IMR-90 (cell line): ENCODE results near the gene RPS6KA5. TPM values are rescaled to one million over a fixed set of nuclear protein-coding genes. Genes with fewer than 3 reads are reported as not detected.

ENCODE experiments used
- ATAC-seq: fragments of 200-7000 bp; cut with Tn5 transposase; 2 replicates; pipeline ENCODE4 v1.9.1; 2020; ENCODE audit warnings: low read depth, mild to moderate bottlenecking, moderate library complexity
- BruUV-seq: library from RNA; stranded (reverse); fragments of 400-500 nt; replicated peaks from 2 replicates; lab custom pipeline; 2021; lab: Mats Ljungman, UMichigan
- CTCF ChIA-PET: fragments of 300-600 bp; formaldehyde crosslinking; extraction: SDS; loops from one replicate; lab custom pipeline; 2021; ENCODE audit warnings: antibody characterized with exemption; lab: Yijun Ruan, JAX
- POLR2A ChIA-PET: fragments of 300-600 bp; sonication (Branson Sonifier 250); formaldehyde crosslinking; loops from one replicate; lab custom pipeline; 2022; ENCODE audit warnings: antibody characterized with exemption; ENCODE audit not compliant: unreplicated experiment; lab: Charles Lee
- DNase-seq: peaks from one replicate; pipeline ENCODE4 v3.0.0; 2013
- H2AFZ ChIP-seq: replicated peaks from 2 replicates; pipeline ENCODE3; 2013; ENCODE audit warnings: low read length, mild to moderate bottlenecking; ENCODE audit not compliant: poor library complexity
- H2AK5ac ChIP-seq: 2 replicates; pipeline ENCODE4 v1.6.1; 2013; ENCODE audit warnings: low read depth, low read length, inconsistent platforms
- H2AK9ac ChIP-seq: replicated peaks from 2 replicates; pipeline ENCODE3; 2013; ENCODE audit warnings: mild to moderate bottlenecking, low read depth, low read length, moderate library complexity; ENCODE audit not compliant: poor library complexity
- H2BK120ac ChIP-seq: 2 replicates; pipeline ENCODE4 v1.6.1; 2013; ENCODE audit warnings: low read depth, low read length, inconsistent platforms
- H2BK15ac ChIP-seq: 3 replicates; pipeline ENCODE4 v1.6.1; 2013; ENCODE audit warnings: low read depth, low read length, inconsistent platforms
- H2BK20ac ChIP-seq: 2 replicates; pipeline ENCODE4 v1.6.1; 2013; ENCODE audit warnings: low read depth, mild to moderate bottlenecking, inconsistent platforms, low read length, moderate library complexity
- H2BK5ac ChIP-seq: 2 replicates; pipeline ENCODE4 v1.6.1; 2013; ENCODE audit warnings: mild to moderate bottlenecking, low read depth, low read length, inconsistent platforms; ENCODE audit not compliant: poor library complexity, severe bottlenecking
- H3K14ac ChIP-seq: replicated peaks from 2 replicates; pipeline ENCODE4 v1.6.1; 2013; ENCODE audit warnings: low read depth, low read length, inconsistent platforms
- H3K18ac ChIP-seq: 2 replicates; pipeline ENCODE4 v1.6.1; 2013; ENCODE audit warnings: low read depth, low read length, control low read depth
- H3K23ac ChIP-seq: 2 replicates; pipeline ENCODE4 v1.6.1; 2013; ENCODE audit warnings: low read depth, low read length, inconsistent platforms
- H3K27ac ChIP-seq: 2 replicates; pipeline ENCODE4 v1.5.1; 2013; ENCODE audit warnings: mild to moderate bottlenecking, control low read depth, low read length; ENCODE audit not compliant: insufficient read depth
- H3K27me3 ChIP-seq: 2 replicates; pipeline ENCODE4 v1.6.1; 2013; ENCODE audit warnings: low read length; ENCODE audit not compliant: control insufficient read depth, insufficient read depth
- H3K36me3 ChIP-seq: 2 replicates; pipeline ENCODE4 v1.6.1; 2013; ENCODE audit warnings: low read length, mixed read lengths; ENCODE audit not compliant: control insufficient read depth, insufficient read depth
- H3K4ac ChIP-seq: 2 replicates; pipeline ENCODE4 v1.6.1; 2013; ENCODE audit warnings: low read depth, low read length, inconsistent platforms
- H3K4me1 ChIP-seq: 2 replicates; pipeline ENCODE4 v1.6.1; 2013; ENCODE audit warnings: low read length, mixed read lengths; ENCODE audit not compliant: control insufficient read depth, insufficient read depth
- H3K4me2 ChIP-seq: 2 replicates; pipeline ENCODE4 v1.6.1; 2013; ENCODE audit warnings: low read depth, mild to moderate bottlenecking, control low read depth, low read length, moderate library complexity
- H3K4me3 ChIP-seq: 2 replicates; pipeline ENCODE4 v1.5.1; 2013; ENCODE audit warnings: low read depth, mild to moderate bottlenecking, control low read depth, low read length, moderate library complexity; ENCODE audit not compliant: insufficient read depth
- H3K56ac ChIP-seq: 2 replicates; pipeline ENCODE4 v1.6.1; 2013; ENCODE audit warnings: low read length, inconsistent platforms; ENCODE audit not compliant: insufficient read depth; ENCODE audit errors: extremely low read depth
- H3K79me1 ChIP-seq, 2 experiments: 2 replicates each; pipeline ENCODE4 v1.6.1; 2013; ENCODE audit warnings: low read length in 2 of 2, inconsistent platforms in 1 of 2, low read depth in 1 of 2
- H3K9ac ChIP-seq: 2 replicates; pipeline ENCODE4 v1.6.1; 2013; ENCODE audit warnings: low read depth, low read length, control low read depth
- H3K9me1 ChIP-seq: 2 replicates; pipeline ENCODE4 v1.6.1; 2013; ENCODE audit warnings: low read length, inconsistent platforms; ENCODE audit not compliant: insufficient read depth
- H3K9me3 ChIP-seq: 2 replicates; pipeline ENCODE4 v1.6.1; 2013; ENCODE audit warnings: low read length; ENCODE audit not compliant: control insufficient read depth, insufficient read depth
- H4K20me1 ChIP-seq: 2 replicates; pipeline ENCODE4 v1.6.1; 2013; ENCODE audit warnings: low read length, inconsistent platforms; ENCODE audit not compliant: insufficient read depth
- H4K5ac ChIP-seq: 2 replicates; pipeline ENCODE4 v1.6.1; 2013; ENCODE audit warnings: mild to moderate bottlenecking, low read depth, low read length, control low read depth
- H4K8ac ChIP-seq, 2 experiments: 2 replicates each; pipeline ENCODE4 v1.6.1; 2013; ENCODE audit warnings: low read depth in 2 of 2, low read length in 2 of 2, control low read depth in 1 of 2, inconsistent platforms in 1 of 2
- H4K91ac ChIP-seq: 2 replicates; pipeline ENCODE4 v1.6.1; 2013; ENCODE audit warnings: low read depth, low read length, inconsistent platforms; ENCODE audit not compliant: insufficient read depth
- BHLHE40 ChIP-seq: fragments of 150-350 bp; IDR thresholded peaks from 2 replicates; pipeline ENCODE4 v1.6.1; 2016; ENCODE audit warnings: mild to moderate bottlenecking, low read depth, low read length
- CHD1 ChIP-seq: IDR thresholded peaks from 2 replicates; pipeline ENCODE4 v1.6.1; 2012; ENCODE audit warnings: low read depth, low read length, improper control_type of control experiment
- FOS ChIP-seq: fragments of 150-350 bp; IDR thresholded peaks from 2 replicates; pipeline ENCODE4 v1.6.1; 2016; ENCODE audit warnings: low read depth, low read length
- MAFK ChIP-seq: IDR thresholded peaks from 2 replicates; pipeline ENCODE4 v1.6.1; 2012; ENCODE audit warnings: low read depth, low read length, improper control_type of control experiment
- MAZ ChIP-seq: IDR thresholded peaks from 2 replicates; pipeline ENCODE4 v1.6.1; 2012; ENCODE audit warnings: low read depth, mild to moderate bottlenecking, low read length, improper control_type of control experiment, moderate library complexity, borderline replicate concordance
- NFE2L2 ChIP-seq: fragments of 150-350 bp; IDR thresholded peaks from 2 replicates; pipeline ENCODE4 v1.6.1; 2016; ENCODE audit warnings: low read depth, mild to moderate bottlenecking, low read length
- RAD21 ChIP-seq: IDR thresholded peaks from 2 replicates; pipeline ENCODE4 v1.6.1; 2012; ENCODE audit warnings: low read length, improper control_type of control experiment
- SMC3 ChIP-seq: fragments of 150-350 bp; IDR thresholded peaks from 2 replicates; pipeline ENCODE4 v1.6.1; 2016; ENCODE audit warnings: low read depth, mild to moderate bottlenecking, antibody characterized with exemption, low read length, moderate library complexity
- WGBS, 2 experiments: methylation state at CpG; one replicate each; pipeline versions ENCODE4 v1.1.5 to v1.1.7; 2013; ENCODE audit warnings: missing lambda C conversion rate in 2 of 2; ENCODE audit not compliant: insufficient read length in 1 of 2; ENCODE audit errors: extremely low coverage in 2 of 2; 5-methylcytosine and 5-hydroxymethylcytosine counted together
- dilution Hi-C: fragments of 300-500 bp; cut with HindIII; formaldehyde crosslinking; loops from one replicate; pipeline ENCODE4 v1.14.3; 2018; ENCODE audit warnings: low sequenced_read_pairs; ENCODE audit not compliant: unreplicated experiment
- in situ Hi-C: fragments of 300-500 bp; cut with MboI; formaldehyde crosslinking; loops from 3 replicates; pipeline ENCODE4 v1.14.3; 2019; ENCODE audit warnings: low sequenced_read_pairs, inconsistent platforms, mixed read lengths
- intact Hi-C: fragments of 100-400 bp; cut with micrococcal nuclease; formaldehyde crosslinking; loops from 2 replicates; pipeline ENCODE4 v1.10.0; 2022
- polyA plus RNA-seq, 3 experiments: library from polyadenylated mRNA; depleted of rRNA; stranded (reverse); fragments of >200 nt; gene quantifications; 2 replicates each; pipeline ENCODE4 v1.2.3, GENCODE V29; 2012; ENCODE audit warnings: low replicate concordance in 1 of 3
- total RNA-seq: library from RNA; depleted of rRNA; stranded (reverse); fragments of >200 nt; gene quantifications from 2 replicates; pipeline ENCODE4 v1.2.3, GENCODE V29; 2012
- TF ChIP-seq, protein P1 (sequence below): conservative IDR thresholded peaks from 2 replicates; pipeline ENCODE4 v1.5.1; 2012; ENCODE audit warnings: mild to moderate bottlenecking, low read depth, low read length, improper control_type of control experiment

RPS6KA5 gene
- total and polyA plus RNA-seq, 2 of the 4 experiments (the other 2 are of a cell fraction), result 0.36 TPM

DNA sequence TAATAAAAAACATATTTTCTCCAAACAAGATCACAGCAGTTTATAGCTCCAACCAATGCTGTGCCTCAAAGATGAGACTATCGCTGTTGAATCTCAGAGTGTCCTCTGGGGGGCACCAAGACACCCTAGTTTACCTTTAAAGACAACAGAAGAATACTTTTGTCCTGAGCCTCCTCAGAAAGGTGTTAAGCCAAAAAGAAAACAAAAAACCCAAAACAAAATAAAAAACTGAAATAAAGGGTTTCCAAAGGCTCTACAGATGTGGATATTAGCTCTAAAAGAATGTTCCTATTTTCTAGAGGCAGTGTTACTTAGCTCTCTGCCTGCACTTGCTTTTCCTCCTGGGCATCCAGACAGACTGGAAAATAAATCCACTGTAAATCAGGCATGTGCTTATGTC lies 157.3 kb downstream of the RPS6KA5 start:
- intact Hi-C loops, result loop anchor here (1.0 to 5.0 kb wide), 5 partner anchors 154 to 384 kb away; no protein-coding TSS in a partner anchor
- Histone ChIP-seq H4K91ac (no peak overlapping the region), H3K4me2 (no peak overlapping the region), H2BK20ac (no peak overlapping the region), H2BK5ac (no peak overlapping the region), H3K4ac (no peak overlapping the region), H3K14ac (no peak overlapping the region), H3K9me3 (no peaks in the 10 kb centered on the region), H3K4me1 (no peaks in the 10 kb centered on the region), H3K79me1 (no peaks in the 10 kb centered on the region), H4K5ac (no peak overlapping the region), H3K18ac (no peak overlapping the region), H2AK5ac (no peak overlapping the region), H3K56ac (no peak overlapping the region), H4K20me1 (no peaks in the 10 kb centered on the region), H3K27ac (no peak overlapping the region), H2BK120ac (no peak overlapping the region), H3K27me3 (no peaks in the 10 kb centered on the region), H2AK9ac (no peak overlapping the region), H2BK15ac (no peak overlapping the region), H3K4me3 (no peak overlapping the region), H2AFZ (no peak overlapping the region), H3K23ac (no peak overlapping the region), H3K9ac (no peak overlapping the region), H3K9me1 (no peaks in the 10 kb centered on the region), H4K8ac (no peak overlapping the region), H3K36me3 (no peaks in the 10 kb centered on the region)
- in situ Hi-C loops, result loop anchor here (5.0 kb wide), 2 partner anchors 269 to 384 kb away; no protein-coding TSS in a partner anchor
- dilution Hi-C loops, result no loop called here
- no CpG with 5 or more reads among the region's 1 CpG for WGBS, 2 experiments
- ChIA-PET POLR2A (interaction anchor here (0.9 kb wide), 1 partner anchor 9 kb away, joined by 5 read pairs; no protein-coding TSS in a partner anchor), CTCF (interaction anchor here (0.6 to 4.3 kb wide), 18 partner anchors 13 to 602 kb away, joined by 3 to 82 read pairs (median 4); no protein-coding TSS in a partner anchor)
- no TSS peak for BruUV-seq
- DNase-seq, result peak; percentile 53
- peak; percentile 74 for TF ChIP-seq SMC3
- TF ChIP-seq FOS, result no peak
- no peak for TF ChIP-seq BHLHE40
- TF ChIP-seq MAFK, result no peak
- TF ChIP-seq CHD1, result no peak
- no peak for TF ChIP-seq NFE2L2
- TF ChIP-seq, protein P1, sequence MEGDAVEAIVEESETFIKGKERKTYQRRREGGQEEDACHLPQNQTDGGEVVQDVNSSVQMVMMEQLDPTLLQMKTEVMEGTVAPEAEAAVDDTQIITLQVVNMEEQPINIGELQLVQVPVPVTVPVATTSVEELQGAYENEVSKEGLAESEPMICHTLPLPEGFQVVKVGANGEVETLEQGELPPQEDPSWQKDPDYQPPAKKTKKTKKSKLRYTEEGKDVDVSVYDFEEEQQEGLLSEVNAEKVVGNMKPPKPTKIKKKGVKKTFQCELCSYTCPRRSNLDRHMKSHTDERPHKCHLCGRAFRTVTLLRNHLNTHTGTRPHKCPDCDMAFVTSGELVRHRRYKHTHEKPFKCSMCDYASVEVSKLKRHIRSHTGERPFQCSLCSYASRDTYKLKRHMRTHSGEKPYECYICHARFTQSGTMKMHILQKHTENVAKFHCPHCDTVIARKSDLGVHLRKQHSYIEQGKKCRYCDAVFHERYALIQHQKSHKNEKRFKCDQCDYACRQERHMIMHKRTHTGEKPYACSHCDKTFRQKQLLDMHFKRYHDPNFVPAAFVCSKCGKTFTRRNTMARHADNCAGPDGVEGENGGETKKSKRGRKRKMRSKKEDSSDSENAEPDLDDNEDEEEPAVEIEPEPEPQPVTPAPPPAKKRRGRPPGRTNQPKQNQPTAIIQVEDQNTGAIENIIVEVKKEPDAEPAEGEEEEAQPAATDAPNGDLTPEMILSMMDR, result peak; percentile 78
- TF ChIP-seq RAD21, result peak; percentile 75
- TF ChIP-seq MAZ, result no peak
- peak; percentile 94 for ATAC-seq
